GM21528 (cell line): ENCODE data around the gene OXA1L.
"Not testable (repeated sequence)": the region's sequence is repeated elsewhere in the genome, so short reads cannot be mapped to it uniquely, and the experiment has no call there.

Experiments used
- ATAC-seq: cut with Tn5 transposase; IDR thresholded peaks from one replicate; pipeline ENCODE4 v1.9.1; 2021; ENCODE audit warnings: mild to moderate bottlenecking, moderate library complexity; ENCODE audit not compliant: unreplicated experiment, low FRiP score

Gene OXA1L

DNA sequence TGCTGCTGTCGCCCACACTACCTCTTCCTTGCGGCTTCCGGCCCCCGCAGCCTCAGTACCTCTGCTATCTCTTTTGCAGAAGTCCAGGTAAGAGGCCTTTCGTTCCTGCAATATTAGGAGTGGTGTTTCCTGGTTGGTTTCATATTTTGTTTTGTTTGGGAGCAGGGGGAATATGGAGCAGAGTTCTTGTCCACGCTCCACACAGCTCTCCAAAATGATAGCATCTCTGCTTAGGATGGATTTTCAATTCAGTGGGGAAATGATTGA is 768 bp downstream of the OXA1L start:
- peak; percentile 34 for ATAC-seq

DNA sequence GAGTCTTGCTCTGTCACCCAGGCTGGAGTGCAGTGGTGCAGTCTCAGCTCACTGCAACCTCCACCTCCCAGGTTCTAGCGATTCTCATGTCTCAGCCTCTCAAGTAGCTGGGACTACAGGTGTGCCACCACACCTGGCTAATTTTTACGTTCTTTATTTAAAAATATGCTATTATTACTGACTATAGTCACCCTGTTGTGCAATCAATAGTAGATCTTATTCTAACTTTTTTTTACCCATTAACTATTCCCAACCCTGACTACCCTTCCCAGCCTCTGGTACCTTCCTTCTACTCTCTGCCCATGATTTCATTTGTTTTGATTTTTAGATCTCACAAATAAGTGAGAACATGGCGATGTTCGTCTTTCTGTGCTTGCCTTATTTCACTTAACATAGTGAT is 2.5 kb downstream of the OXA1L start:
- ATAC-seq, result no peak

DNA sequence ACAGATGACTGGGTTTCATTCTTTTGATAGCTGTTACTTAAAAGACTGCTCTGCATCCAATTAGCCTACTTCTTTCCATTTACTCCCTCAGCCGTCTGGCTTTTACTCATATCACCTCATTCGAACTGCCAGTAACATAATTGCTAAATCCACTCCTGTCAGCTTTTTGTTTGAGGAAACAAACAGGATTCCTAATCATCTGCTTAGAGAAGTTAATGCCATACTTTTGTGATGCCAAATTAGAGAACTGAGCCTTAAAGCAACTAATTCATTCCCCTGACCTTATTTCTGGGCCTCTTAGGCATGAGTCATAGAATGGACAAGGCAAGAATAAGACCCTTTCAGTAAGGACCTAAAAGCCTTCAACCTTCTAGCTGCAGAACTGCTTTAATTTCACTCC is 2.9 kb downstream of the OXA1L start:
- no peak for ATAC-seq

DNA sequence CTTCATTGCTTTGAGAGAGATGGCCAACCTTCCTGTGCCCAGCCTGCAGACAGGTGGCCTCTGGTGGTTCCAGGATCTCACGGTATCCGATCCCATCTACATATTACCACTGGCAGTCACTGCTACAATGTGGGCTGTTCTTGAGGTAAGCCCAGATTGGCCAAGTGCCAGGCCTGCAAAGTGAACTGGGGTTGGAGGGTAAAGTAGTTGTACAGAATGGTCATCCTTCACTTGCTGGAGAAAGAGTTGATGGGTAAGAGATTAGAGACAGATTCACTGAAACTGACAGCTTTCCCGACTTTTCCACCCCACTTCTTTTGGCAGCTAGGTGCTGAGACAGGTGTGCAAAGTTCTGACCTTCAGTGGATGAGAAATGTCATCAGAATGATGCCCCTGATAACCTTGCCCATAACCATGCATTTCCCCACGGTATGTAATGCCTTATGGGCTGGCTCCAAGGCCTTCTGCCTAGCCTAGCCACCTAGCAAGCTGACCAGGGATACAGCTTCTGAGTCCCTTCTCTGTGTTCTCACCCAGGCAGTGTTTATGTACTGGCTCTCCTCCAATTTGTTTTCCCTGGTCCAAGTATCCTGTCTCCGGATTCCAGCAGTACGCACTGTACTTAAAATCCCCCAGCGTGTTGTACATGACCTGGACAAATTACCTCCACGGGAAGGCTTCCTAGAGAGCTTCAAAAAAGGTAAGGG is 4.1 kb downstream of the OXA1L start:
- no peak for ATAC-seq

DNA sequence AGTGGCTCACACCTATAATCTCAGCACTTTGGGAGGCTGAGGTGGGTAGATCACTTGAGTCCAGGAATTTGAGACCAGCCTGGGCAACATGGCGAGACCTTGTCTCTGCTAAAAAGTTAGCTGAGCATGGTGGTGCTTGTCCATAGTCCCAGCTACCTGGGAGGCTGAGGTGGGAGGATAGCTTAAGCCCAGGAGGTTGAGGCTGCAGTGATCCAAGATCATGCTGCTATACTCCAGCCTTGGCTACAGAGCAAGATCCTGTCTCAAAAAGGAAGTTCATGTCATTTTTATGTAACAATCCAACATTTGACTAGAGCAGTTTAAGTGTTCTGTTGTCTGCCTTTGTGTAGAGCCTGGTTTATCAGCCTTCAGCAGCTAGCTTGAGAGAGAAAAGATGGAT is 6.2 kb downstream of the OXA1L start:
- ATAC-seq, result no peak

DNA sequence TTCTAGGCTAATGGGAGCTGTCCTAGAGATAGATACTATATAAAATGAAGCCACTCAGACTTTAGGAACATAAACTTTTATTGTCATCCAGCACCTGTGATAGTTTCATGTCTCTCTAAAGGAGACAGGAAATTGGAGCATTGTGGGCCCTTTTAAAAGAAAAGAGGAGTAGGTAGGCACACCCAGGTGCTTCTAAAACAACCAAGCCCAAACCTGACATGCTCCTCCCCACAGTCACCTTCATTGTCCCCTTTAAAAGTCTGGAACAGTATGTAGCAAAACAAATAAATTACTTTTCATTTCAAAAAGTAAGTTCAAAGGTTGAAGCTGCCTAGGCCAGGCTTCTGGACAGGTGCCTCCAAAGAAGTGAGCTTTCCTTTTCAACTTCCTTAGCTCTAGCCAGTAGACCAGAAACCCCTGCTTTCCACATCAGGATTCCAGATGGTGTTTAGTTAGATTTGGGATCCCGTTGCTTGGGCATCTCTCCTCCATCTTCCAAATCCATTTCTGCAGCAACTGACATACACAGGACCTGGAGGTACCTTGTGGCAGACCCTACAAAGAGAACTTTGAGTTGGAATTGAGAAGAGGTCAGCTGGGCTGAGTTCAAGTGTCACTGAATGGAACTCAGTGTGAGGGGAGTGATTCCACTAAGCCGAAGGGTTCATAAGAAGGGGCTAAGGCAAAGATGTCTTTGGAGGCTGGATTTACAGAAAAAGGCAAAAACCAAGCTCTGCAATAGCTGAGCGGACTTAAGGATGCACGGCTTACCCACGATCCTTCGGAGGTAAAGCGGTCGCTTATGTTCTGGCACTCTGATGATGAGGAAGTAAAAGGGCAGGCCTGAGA is 6.9 kb downstream of the OXA1L start:
- ATAC-seq, result no peak

DNA sequence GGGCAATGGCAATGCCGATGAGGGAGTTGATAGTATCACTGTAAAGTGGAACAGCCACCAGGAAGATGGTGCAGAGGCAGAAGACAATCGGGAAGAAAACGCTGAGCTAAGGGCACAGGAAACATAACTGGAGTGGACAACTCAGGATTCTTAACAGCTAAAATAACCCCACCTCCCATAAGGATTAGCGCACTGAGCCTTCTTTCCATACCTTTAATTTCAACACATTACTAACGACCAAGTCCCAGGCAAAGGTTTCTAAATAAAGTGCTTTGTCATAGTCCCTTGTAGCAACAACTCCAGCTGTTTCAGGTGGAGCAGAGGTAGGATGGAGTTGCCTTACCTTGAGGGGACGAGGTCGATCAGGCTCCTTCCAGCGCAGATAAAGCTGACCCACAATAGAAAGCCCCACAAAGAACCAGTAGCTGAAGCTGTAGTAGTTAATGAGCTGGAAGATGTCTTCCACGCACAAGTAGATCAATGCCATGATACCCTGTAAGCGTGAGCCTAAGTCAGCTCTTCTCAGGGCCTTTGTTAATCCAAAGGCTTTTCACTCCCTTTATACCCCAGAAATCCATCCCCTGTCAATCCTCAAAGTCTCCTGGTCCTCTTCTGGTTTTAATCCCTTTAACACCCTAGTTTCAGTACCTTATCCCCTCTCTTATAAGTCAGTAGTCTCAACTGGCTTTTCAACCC is 7.7 kb downstream of the OXA1L start:
- no peak for ATAC-seq

DNA sequence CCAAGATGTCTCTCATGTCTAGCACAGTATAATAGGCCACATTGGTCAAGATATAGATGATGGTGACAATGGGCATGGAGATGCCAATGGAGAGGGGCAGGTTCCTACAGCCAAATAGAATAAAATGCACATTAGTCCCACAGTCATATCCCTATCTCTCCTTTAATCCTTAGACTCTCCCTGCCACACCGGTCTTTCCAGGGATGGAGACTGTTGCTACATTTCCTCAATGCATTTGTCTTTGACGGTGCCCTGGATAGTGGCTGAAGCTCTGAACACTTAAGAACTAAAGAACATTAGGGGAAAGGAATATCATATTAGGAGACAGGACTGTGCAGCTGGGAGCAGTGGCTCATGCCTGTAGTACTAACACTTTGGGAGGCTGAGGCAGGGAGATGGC is 9.7 kb downstream of the OXA1L start:
- no peak for ATAC-seq

DNA sequence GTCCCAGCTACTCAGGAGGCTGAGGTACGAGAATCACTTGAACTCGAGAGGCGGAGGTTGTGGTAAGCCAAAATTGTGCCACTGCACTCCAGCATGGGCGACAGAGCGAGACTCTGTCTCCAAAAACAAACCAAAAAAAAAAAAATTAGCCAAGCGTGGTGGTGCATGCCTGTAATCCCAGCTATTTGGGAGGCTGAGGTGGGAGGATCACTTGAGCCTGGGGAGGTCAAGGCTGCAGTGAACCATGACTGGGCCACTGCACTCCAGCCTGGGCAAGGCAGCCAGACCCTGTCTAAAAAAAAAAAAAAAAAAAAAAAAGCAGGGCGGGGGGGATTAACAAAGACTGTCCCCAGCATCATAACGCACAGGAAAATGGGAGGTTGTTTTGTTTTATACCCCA is 10.4 kb downstream of the OXA1L start:
- not testable (repeated sequence) for ATAC-seq

DNA sequence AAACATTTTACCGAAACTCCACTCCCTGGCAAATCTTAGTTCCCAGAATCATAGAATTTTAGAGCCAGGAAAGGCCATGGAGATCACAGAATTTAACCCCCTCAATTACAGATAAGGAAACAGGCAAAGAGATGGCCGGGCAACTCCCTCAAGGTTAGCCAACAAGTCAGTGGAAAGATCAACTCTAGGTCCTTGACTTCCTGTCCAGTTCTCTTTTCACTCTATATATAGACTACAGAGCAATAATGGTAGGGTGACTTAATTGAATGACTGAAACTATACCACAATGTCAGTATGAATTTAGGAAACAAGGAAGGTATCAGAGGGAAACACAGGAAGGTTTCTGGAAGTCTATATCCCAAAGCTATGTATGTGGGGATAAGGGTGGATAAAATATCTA is 11.6 kb downstream of the OXA1L start:
- no peak for ATAC-seq

DNA sequence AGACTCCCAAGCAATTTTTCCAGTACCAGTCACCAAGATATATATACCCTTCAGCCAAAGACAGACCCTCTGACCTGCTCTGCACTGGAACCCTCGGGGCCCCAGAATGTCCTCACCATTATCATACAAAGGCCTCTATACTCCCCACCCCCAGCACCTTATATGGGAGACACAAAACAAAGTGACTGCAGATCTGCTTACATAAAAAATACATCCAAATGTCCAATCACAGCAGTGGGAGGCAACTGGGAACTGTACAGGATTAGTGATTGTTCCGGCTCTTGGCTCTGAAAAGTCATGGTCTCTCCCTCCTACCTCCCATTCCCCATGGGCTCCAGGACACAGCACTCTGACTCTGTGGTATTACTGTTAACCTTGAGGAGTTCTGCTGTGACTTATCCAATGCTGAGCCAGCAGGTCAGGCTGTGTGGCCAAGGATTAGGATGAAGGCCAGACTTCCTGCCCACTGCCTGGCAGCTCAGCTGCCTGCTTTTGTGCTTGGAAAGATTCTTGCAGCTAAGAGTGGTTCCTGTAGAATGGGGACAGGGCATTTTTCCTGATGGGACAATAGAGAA is 13.7 kb downstream of the OXA1L start:
- ATAC-seq, result no peak

DNA sequence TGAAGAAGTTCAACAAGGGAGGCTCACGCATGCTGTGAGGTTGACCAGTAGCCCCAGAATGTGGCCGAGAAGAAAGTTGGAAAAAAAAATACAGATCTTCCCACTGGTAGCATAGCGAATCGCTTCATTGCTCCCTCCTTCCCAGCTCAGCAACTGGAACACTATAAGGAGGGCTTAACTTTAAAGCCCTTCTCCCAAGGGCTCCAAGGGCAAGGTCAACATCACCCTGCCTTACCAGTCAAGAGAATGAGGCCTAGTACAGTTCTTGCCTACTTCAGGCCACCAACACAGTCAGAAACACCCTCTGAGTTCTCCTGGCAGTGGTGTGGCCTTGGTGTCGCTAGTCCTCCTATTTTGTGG is 14.4 kb downstream of the OXA1L start:
- no peak for ATAC-seq

DNA sequence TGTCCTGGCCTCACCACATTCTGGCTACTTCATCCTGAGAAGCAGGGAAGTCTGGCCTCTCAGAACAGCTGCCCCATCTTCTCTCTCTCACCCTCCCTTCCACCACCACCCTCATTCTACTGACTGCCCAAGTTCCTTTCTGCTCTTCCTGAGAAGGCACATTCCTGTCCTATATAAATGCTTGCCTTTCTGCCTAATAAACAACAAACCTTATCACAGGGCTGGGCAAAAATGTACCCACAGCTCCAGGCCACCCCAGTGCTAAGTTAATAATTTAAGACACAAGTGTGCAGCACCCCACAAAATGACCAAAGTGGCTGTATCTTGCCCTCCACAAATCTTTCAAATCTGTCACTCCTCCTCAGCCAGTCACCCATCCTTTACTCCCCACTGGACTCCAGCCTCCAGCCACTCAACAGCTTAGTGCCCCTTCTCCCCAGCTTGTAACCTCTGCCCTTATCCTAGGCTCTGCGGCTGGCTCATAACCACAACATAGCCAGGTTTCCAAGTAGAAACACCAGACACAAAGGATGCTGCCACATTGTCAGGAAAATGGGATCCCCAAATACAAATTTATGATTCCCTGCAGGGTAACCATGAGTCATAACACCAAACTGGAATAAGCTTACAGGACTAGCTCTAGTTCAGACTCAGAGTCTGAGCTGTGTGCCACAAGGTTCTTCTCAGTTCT is 15.0 kb downstream of the OXA1L start:
- no peak for ATAC-seq

DNA sequence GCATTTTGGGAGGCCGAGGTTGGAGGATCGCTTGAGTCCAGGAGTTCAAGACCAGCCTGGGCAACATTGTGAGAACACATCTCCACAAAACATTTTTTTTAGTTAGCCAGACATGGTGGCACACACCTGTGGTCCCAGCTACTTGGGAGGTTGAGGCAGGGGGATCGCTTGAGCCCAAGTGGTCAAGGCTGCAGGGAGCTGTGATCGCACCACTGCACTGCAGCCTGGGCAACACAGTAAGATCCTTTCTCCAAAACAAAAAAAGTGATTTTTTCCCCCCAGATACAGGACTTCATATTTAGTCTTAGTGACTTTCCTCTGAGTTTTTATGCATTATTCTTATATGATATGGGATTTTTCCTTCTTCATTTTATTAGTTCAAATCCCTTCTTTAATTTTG is 20.2 kb downstream of the OXA1L start:
- ATAC-seq, result no peak

DNA sequence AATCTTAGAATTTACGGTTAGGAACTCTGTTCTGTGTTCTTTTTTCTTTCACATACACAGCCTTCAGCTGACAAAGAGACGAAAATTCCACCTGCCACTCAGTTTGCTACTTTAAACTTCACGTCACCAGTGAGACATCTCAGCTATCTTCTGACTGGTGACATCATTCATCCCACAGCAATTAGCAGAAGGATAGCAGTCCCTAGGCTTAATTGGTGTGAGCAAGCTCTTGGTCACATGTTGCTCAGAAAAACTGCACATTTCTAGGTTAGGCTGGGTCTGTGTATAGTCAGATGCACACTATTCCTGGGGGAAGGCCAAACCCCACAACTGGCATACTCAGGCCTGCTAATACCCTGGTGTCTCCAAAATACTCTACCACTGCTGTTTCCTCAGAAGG is 24.8 kb downstream of the OXA1L start:
- ATAC-seq, result no peak

DNA sequence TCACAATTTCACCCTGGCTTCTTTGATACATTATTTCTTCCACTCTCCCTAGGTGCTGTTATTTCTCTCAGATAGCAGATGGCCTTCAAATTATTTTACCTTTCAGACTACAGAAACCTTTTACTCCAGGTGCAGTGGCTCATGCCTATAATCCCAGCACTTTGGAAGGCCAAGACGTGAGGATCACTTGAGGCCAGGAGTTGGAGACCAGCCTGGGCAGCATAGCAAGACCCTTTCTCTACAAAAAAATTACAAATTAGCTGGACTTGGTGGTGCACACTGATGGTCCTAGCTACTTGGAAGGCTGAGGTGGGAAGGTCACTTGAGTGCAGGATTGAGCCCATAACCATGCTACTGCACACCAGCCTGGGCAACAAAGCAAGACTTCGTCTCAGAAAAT is 25.7 kb downstream of the OXA1L start:
- ATAC-seq, result no peak

DNA sequence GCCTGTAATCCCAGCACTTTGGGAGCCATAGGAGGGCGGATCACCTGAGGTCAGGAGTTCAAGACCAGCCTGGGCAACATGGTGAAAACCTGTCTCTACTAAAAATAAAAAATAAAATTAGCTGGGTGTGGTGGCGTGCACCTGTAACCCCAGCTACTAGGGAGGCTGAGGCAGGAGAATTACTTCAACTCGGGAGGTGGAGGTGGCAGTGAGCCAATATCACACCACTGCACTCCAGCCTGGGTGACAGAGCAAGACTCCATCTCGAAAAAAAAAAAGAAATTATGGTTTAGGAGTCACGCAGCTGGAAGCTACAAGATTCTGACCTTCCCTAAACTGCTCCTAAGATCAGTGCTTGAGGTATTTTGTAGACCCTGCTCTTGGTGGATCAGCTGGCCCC is 27.1 kb downstream of the OXA1L start:
- ATAC-seq, result not testable (repeated sequence)

DNA sequence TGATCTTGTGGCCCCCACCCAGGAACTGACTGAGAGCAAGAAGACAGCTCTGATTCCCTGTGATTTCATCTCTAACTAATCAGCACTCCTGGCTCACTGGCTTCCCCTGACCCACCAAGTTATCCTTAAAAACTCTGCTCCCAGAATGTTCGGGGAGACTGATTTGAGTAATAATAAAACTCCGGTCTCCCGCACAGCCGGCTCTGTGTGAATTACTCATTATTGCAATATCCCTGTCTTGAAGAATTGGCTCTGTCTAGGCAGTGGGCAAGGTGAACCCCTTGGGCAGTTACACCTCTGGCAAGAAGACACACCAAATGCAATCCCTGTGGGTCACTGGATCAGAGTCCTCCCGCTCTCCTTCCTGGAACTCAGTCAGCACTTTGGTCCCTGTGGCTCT is 27.5 kb downstream of the OXA1L start:
- ATAC-seq, result no peak

DNA sequence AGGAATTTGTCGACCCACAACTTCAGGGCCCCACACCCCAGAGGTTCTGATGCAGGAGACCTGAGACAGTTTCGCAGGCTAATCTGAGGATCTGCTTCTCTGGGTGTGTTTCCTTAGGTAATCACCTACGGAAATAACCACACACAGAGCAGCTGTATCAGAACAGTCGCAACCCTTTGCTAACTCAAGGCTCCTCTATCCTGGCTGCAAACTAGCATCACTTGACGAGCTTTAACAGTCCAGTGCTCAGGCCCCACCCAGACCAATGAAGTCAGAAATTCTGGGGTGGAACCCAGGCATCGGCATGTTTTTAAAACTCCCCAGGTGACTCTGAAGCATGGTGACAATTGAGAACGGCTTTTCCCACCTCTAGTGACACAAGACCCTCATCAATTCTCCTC is 28.1 kb downstream of the OXA1L start:
- ATAC-seq, result no peak

DNA sequence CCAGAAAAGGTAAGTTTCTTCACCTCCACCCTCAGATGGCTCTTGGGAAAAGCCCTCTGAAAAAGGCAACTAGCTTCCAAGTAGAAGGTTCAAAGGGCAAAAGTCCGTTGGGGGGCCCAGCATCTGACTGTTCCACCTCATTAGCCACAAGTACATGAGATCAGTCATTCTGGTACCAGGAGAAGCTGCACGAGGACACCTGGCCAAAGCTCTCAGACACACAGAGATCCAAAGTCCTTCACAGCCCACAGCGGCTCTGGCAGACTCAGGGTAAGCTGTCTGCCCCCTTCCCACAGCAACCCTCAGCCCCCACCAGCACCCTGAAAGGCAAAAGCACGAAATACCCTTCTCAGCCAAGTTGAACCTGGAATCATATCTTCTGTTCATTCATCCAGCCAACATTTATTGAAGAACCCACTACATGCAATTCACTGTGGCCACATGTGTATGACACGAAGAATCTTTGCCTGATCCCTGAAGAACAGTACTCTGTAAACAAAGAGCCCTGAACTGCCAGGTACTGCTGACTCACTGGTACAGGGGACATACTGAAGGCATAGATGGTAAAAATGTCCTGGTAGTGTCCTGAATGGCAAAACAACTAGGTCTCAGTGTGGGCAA is 29.7 kb downstream of the OXA1L start:
- ATAC-seq, result no peak
